Measurements from ENCODE around the gene MAP2K6.
A peak's percentile ranks its signal among the peaks of the same experiment; 100 is the strongest.

Gene MAP2K6

GRCh38 chr17:69433093-69433492, 18.6 kb downstream of the MAP2K6 start:
- no peak for DNase-seq (ENCODE audit: low read depth)
- no peak for TF ChIP-seq CTCF (conservative IDR thresholded peaks at IDR 0.05; ENCODE audit: low read depth, low read length)
- no peak overlapping the region for H3K4me3 ChIP-seq (ENCODE audit: low read depth, low read length)

GRCh38 chr17:69434164-69434579, 19.7 kb downstream of the MAP2K6 start:
- DNase-seq (ENCODE audit: low read depth), result peak; percentile 64
- H3K4me3 ChIP-seq (ENCODE audit: low read depth, low read length), result no peak overlapping the region
- TF ChIP-seq CTCF (conservative IDR thresholded peaks at IDR 0.05; ENCODE audit: low read depth, low read length), result no peak

GRCh38 chr17:69435971-69436696, 21.6 kb downstream of the MAP2K6 start:
- TF ChIP-seq CTCF (conservative IDR thresholded peaks at IDR 0.05; ENCODE audit: low read depth, low read length), result no peak
- H3K4me3 ChIP-seq (ENCODE audit: low read depth, low read length), result no peak overlapping the region
- DNase-seq (ENCODE audit: low read depth), result no peak

GRCh38 chr17:69437475-69437874, 23.0 kb downstream of the MAP2K6 start:
- DNase-seq (ENCODE audit: low read depth), result no peak

GRCh38 chr17:69438776-69439175, 24.3 kb downstream of the MAP2K6 start:
- no peak overlapping the region for H3K4me3 ChIP-seq (ENCODE audit: low read depth, low read length)
- DNase-seq (ENCODE audit: low read depth), result no peak
- no peak for TF ChIP-seq CTCF (conservative IDR thresholded peaks at IDR 0.05; ENCODE audit: low read depth, low read length)

More at GRCh38 chr17:69437475-69437874, 23.0 kb downstream of the MAP2K6 start:
- no peak overlapping the region for H3K4me3 ChIP-seq (ENCODE audit: low read depth, low read length)
- no peak for TF ChIP-seq CTCF (conservative IDR thresholded peaks at IDR 0.05; ENCODE audit: low read depth, low read length)

GRCh38 chr17:69441179-69441578, 26.7 kb downstream of the MAP2K6 start:
- DNase-seq (ENCODE audit: low read depth), result no peak
- TF ChIP-seq CTCF (conservative IDR thresholded peaks at IDR 0.05; ENCODE audit: low read depth, low read length), result no peak
- H3K4me3 ChIP-seq (ENCODE audit: low read depth, low read length), result no peak overlapping the region

- H3K4me3 ChIP-seq (ENCODE audit: low read depth, low read length), result no peak overlapping the region
- no peak for DNase-seq (ENCODE audit: low read depth)
- TF ChIP-seq CTCF (conservative IDR thresholded peaks at IDR 0.05; ENCODE audit: low read depth, low read length), result no peak
Observed at GRCh38 chr17:69443138-69443537, 28.6 kb downstream of the MAP2K6 start.

Data from choroid plexus epithelial cell (primary cell).